ENCODE measurements around the gene NAPB. TPM values are rescaled to one million over a fixed set of nuclear protein-coding genes. Genes with fewer than 3 reads are reported as not detected.

The NAPB gene
- total and polyA plus RNA-seq, 8 donors, result 2.3 to 11.7 (median 4.2) TPM

GRCh38 chr20:23434521-23435313 lies 13.4 kb upstream of the NAPB start:
- DNase-seq, result no peak
- intact Hi-C loops (cut with DNase I), result no loop called here
- WGBS, 2 donors, result 83 to 88% methylated on average over 7 of the region's 7 CpGs
- H3K4me3 ChIP-seq, result no peak overlapping the region
- no peak for ATAC-seq
- H3K27me3 ChIP-seq, result no peaks in the 10 kb centered on the region
- no peak for TF ChIP-seq CTCF (IDR thresholded peaks at IDR 0.05)
- peaks cover 0 to 6% (median 3%) of the 10 kb centered on the region in 3 donors for H3K4me1 ChIP-seq
- no peaks in the 10 kb centered on the region for H3K9me3 ChIP-seq
- no peak for FAIRE-seq
- H3K27ac ChIP-seq, result no peak overlapping the region
- H3K36me3 ChIP-seq, result no peaks in the 10 kb centered on the region

GRCh38 chr20:23433628-23434027 lies 12.3 kb upstream of the NAPB start:
- no peaks in the 10 kb centered on the region for H3K36me3 ChIP-seq
- H3K27ac ChIP-seq, result no peak overlapping the region
- no peak for DNase-seq
- H3K27me3 ChIP-seq, result no peaks in the 10 kb centered on the region
- intact Hi-C loops (cut with DNase I), result no loop called here
- H3K4me1 ChIP-seq, result peaks cover 0 to 6% (median 3%) of the 10 kb centered on the region in 3 donors
- 73 to 84% methylated on average over 3 of the region's 3 CpGs for WGBS, 2 donors
- no peak for TF ChIP-seq CTCF (IDR thresholded peaks at IDR 0.05)
- no peak overlapping the region for H3K4me3 ChIP-seq
- no peaks in the 10 kb centered on the region for H3K9me3 ChIP-seq
- no peak for ATAC-seq
- FAIRE-seq, result no peak

GRCh38 chr20:23425129-23425528 lies 3.8 kb upstream of the NAPB start:
- H3K9me3 ChIP-seq, result no peaks in the 10 kb centered on the region
- intact Hi-C loops (cut with DNase I), result no loop called here
- FAIRE-seq, result no peak
- no peaks in the 10 kb centered on the region for H3K4me1 ChIP-seq
- DNase-seq, result no peak
- 63 to 72% methylated on average over 9 of the region's 9 CpGs for WGBS, 2 donors
- no peak for TF ChIP-seq CTCF (IDR thresholded peaks at IDR 0.05)
- no peak overlapping the region for H3K4me3 ChIP-seq
- no peaks in the 10 kb centered on the region for H3K36me3 ChIP-seq
- peaks cover 0 to 4% (median 0%) of the 10 kb centered on the region in 4 donors for H3K27me3 ChIP-seq
- ATAC-seq, result no peak
- H3K27ac ChIP-seq, result no peak overlapping the region

- TF ChIP-seq CTCF (IDR thresholded peaks at IDR 0.05), result no peak
- Histone ChIP-seq H3K4me3 (peak overlapping the region; percentile 76 to 88 (median 86)), H3K27me3 (peaks cover 0 to under 1% (median 0%) of the 10 kb centered on the region in 4 donors), H3K9me3 (no peaks in the 10 kb centered on the region), H3K4me1 (peaks cover 0 to 8% (median 0%) of the 10 kb centered on the region in 3 donors), H3K27ac (peak overlapping the region; percentile 59 to 77 (median 68)), H3K36me3 (no peaks in the 10 kb centered on the region)
- WGBS, 2 donors, result 2 to 3% methylated on average over 50 to 58 of the region's 58 CpGs
- ATAC-seq, result peak; percentile 61 to 73 (median 69)
- DNase-seq, result peak; percentile 50 to 79 (median 65)
- FAIRE-seq, result no peak
- intact Hi-C loops (cut with DNase I), result no loop called here
These were observed 1.0 kb downstream of the NAPB start for GRCh38 chr20:23419995-23420901.
